RWPE1 (cell line): ENCODE data around the gene SLC13A2.

Experiments
- CTCF ChIA-PET: fragments of 350-600 bp; sonication (Branson Sonifier 250); formaldehyde crosslinking; extraction: SDS; loops from one replicate; lab custom pipeline; 2021; lab: Yijun Ruan, JAX
- POLR2A ChIA-PET: fragments of 400-600 bp; formaldehyde crosslinking; extraction: SDS; loops from one replicate; lab custom pipeline; 2020; ENCODE audit warnings: antibody characterized with exemption; ENCODE audit not compliant: low non-redundant PET; lab: Yijun Ruan, JAX
- DNase-seq: peaks from one replicate; pipeline ENCODE4 v3.0.0; 2012; ENCODE audit warnings: low spot score
- H3K27ac ChIP-seq: fragments of 450-650 bp; 2 replicates; pipeline ENCODE4 v1.5.1; 2017
- CTCF ChIP-seq: fragments of 450-650 bp; conservative IDR thresholded peaks from 2 replicates; pipeline ENCODE4 v1.5.1; 2017; ENCODE audit warnings: low read depth, mild to moderate bottlenecking

Gene SLC13A2

GRCh38 chr17:28536532-28537218, 63.2 kb downstream of the SLC13A2 start:
- DNase-seq, result no peak
- ChIA-PET POLR2A (no interaction called here), CTCF (interaction anchor here (0.9 to 1.0 kb wide), 2 partner anchors 11 to 44 kb away, joined by 4 to 5 read pairs; no protein-coding TSS in a partner anchor)
- no peak for TF ChIP-seq CTCF
- no peak overlapping the region for H3K27ac ChIP-seq

- no peak for TF ChIP-seq CTCF
- DNase-seq, result no peak
- H3K27ac ChIP-seq, result no peak overlapping the region
- POLR2A ChIA-PET, result no interaction called here
- CTCF ChIA-PET, result interaction anchor here (0.6 to 1.0 kb wide), 4 partner anchors 11 to 129 kb away, joined by 3 to 5 read pairs (median 4); no protein-coding TSS in a partner anchor
Observed at GRCh38 chr17:28537219-28537610, 63.8 kb downstream of the SLC13A2 start.

- CTCF ChIA-PET, result no interaction called here
Observed at GRCh38 chr17:28538296-28538895, 65.0 kb downstream of the SLC13A2 start.

GRCh38 chr17:28540231-28540630, 66.8 kb downstream of the SLC13A2 start:
- no peak overlapping the region for H3K27ac ChIP-seq
- CTCF ChIA-PET, result interaction anchor here (0.9 to 1.4 kb wide), 4 partner anchors 35 to 46 kb away, joined by 3 to 9 read pairs (median 4); no protein-coding TSS in a partner anchor
- no peak for TF ChIP-seq CTCF
- DNase-seq, result no peak
- POLR2A ChIA-PET, result no interaction called here

More at GRCh38 chr17:28538296-28538895, 65.0 kb downstream of the SLC13A2 start:
- POLR2A ChIA-PET, result no interaction called here
- DNase-seq, result no peak
- no peak overlapping the region for H3K27ac ChIP-seq
- TF ChIP-seq CTCF, result no peak

GRCh38 chr17:28541439-28541838, 68.0 kb downstream of the SLC13A2 start:
- TF ChIP-seq CTCF, result no peak
- no peak for DNase-seq
- no peak overlapping the region for H3K27ac ChIP-seq
- ChIA-PET POLR2A (no interaction called here), CTCF (interaction anchor here (0.6 to 1.4 kb wide), 3 partner anchors 47 to 130 kb away, joined by 3 to 9 read pairs (median 3); no protein-coding TSS in a partner anchor)

GRCh38 chr17:28544402-28545140, 71.1 kb downstream of the SLC13A2 start:
- H3K27ac ChIP-seq, result no peak overlapping the region
- POLR2A ChIA-PET, result no interaction called here
- CTCF ChIA-PET, result no interaction called here
- no peak for DNase-seq
- TF ChIP-seq CTCF, result no peak
